K562 (cell line): ENCODE data around the gene CTPS2. TPM values are rescaled to one million over a fixed set of nuclear protein-coding genes. Genes with fewer than 3 reads are reported as not detected.
A peak's percentile ranks its signal among the peaks of the same experiment; 100 is the strongest.

ENCODE experiments used
- BACH1 ChIP-seq: fragments of 200-800 bp; sonication (Bioruptor generic); IDR thresholded peaks from 2 replicates; pipeline ENCODE4 v1.6.1; 2016; ENCODE audit warnings: missing genetic modification characterization, missing compliant biosample characterization
- EWSR1 ChIP-seq: fragments of 450-650 bp; IDR thresholded peaks from 2 replicates; pipeline ENCODE4 v1.6.1; 2018; ENCODE audit warnings: borderline replicate concordance, mild to moderate bottlenecking, low read depth, moderate library complexity; ENCODE audit not compliant: partially characterized antibody
- FOXM1 ChIP-seq, 2 experiments: fragments of 450-650 bp in 1 of 2; sonication (generic) in 1 of 2; formaldehyde crosslinking in 1 of 2; IDR thresholded peaks; 2 replicates each; pipeline versions ENCODE4 v1.6.1 to v1.9.0; 2017 to 2022; ENCODE audit warnings: low read depth in 2 of 2, mild to moderate bottlenecking in 2 of 2, missing genetic modification reagents in 1 of 2, moderate library complexity in 1 of 2
- MEIS2 ChIP-seq: fragments of 450-650 bp; IDR thresholded peaks from 2 replicates; pipeline ENCODE4 v1.6.1; 2014; ENCODE audit warnings: mild to moderate bottlenecking; ENCODE audit not compliant: partially characterized antibody
- MTF1 ChIP-seq: fragments of 250-450 bp; sonication (Bioruptor Pico); IDR thresholded peaks from 2 replicates; pipeline ENCODE4 v1.9.0; 2021; ENCODE audit warnings: moderate library complexity, mild to moderate bottlenecking, inconsistent platforms, borderline replicate concordance
- NR1H2 ChIP-seq: sonication (generic); formaldehyde crosslinking; IDR thresholded peaks from 2 replicates; pipeline ENCODE4 v1.4.0; 2020; ENCODE audit warnings: mild to moderate bottlenecking, missing genetic modification reagents
- RAD51 ChIP-seq: fragments of 450-650 bp; IDR thresholded peaks from 2 replicates; pipeline ENCODE4 v1.7.1; 2016; ENCODE audit warnings: low read depth, mild to moderate bottlenecking, borderline replicate concordance
- SAFB2 ChIP-seq: fragments of 200-400 bp; formaldehyde crosslinking; IDR thresholded peaks from 2 replicates; pipeline ENCODE4 v1.6.1; 2018; ENCODE audit warnings: borderline replicate concordance, low read length, low read depth, moderate library complexity; ENCODE audit not compliant: severe bottlenecking
- SIRT6 ChIP-seq: IDR thresholded peaks from one replicate; pipeline ENCODE4 v1.6.1; 2012; ENCODE audit warnings: low read depth, mild to moderate bottlenecking, control low read depth, inconsistent platforms, low read length, moderate library complexity
- TAL1 ChIP-seq: fragments of 450-650 bp; IDR thresholded peaks from 2 replicates; pipeline ENCODE4 v1.6.1; 2016; ENCODE audit warnings: mild to moderate bottlenecking
- TBL1XR1 ChIP-seq, 2 experiments: IDR thresholded peaks; 2 replicates each; pipeline ENCODE4 v1.6.1; 2012; ENCODE audit warnings: improper control_type of control experiment in 2 of 2, low read length in 2 of 2, mild to moderate bottlenecking in 1 of 2
- TEAD1 ChIP-seq, 2 experiments: fragments of 450-650 bp in 1 of 2; sonication (generic) in 1 of 2; formaldehyde crosslinking; IDR thresholded peaks; 2 replicates each; pipeline versions ENCODE4 v1.4.0 to v1.8.0; 2020 to 2022; ENCODE audit warnings: mild to moderate bottlenecking in 2 of 2, missing genetic modification reagents in 1 of 2
- TEAD2 ChIP-seq: fragments of 450-650 bp; IDR thresholded peaks from 2 replicates; pipeline ENCODE4 v1.6.1; 2016; ENCODE audit warnings: missing genetic modification characterization, control low read depth, missing compliant biosample characterization
- XRCC5 ChIP-seq: fragments of 200-400 bp; formaldehyde crosslinking; IDR thresholded peaks from 2 replicates; pipeline ENCODE4 v1.6.1; 2017; ENCODE audit warnings: low read depth, mild to moderate bottlenecking, low read length
- ZBED1 ChIP-seq: IDR thresholded peaks from 2 replicates; pipeline ENCODE4 v1.6.1; 2014
- ZNF12 ChIP-seq: sonication (generic); formaldehyde crosslinking; IDR thresholded peaks from 2 replicates; pipeline ENCODE4 v1.4.0; 2020; ENCODE audit warnings: mild to moderate bottlenecking, missing genetic modification reagents
- ZNF146 ChIP-seq: IDR thresholded peaks from one replicate; pipeline ENCODE4 v1.6.1; 2018; ENCODE audit warnings: missing compliant biosample characterization; ENCODE audit not compliant: unreplicated experiment
- ZNF253 ChIP-seq: fragments of 250-450 bp; sonication (Bioruptor Pico); conservative IDR thresholded peaks from 2 replicates; pipeline ENCODE4 v1.6.1; 2021; ENCODE audit warnings: mild to moderate bottlenecking
- ZNF311 ChIP-seq: fragments of 250-450 bp; sonication (Bioruptor Pico); IDR thresholded peaks from 2 replicates; pipeline ENCODE4 v1.4.0; 2020; ENCODE audit warnings: mild to moderate bottlenecking, moderate library complexity
- ZNF507 ChIP-seq: conservative IDR thresholded peaks from 2 replicates; pipeline ENCODE4 v1.6.1; 2017; ENCODE audit warnings: missing genetic modification characterization, missing compliant biosample characterization
- ZNF668 ChIP-seq: fragments of 250-450 bp; sonication (Bioruptor Pico); IDR thresholded peaks from 2 replicates; pipeline ENCODE4 v1.8.0; 2022; ENCODE audit warnings: mild to moderate bottlenecking, inconsistent platforms
- ZNF717 ChIP-seq: fragments of 250-450 bp; sonication (Bioruptor Pico); IDR thresholded peaks from 2 replicates; pipeline ENCODE4 v1.5.0; 2021
- polyA plus RNA-seq, 8 experiments: library from polyadenylated mRNA; depleted of rRNA in 4 of 8; stranded (reverse) in 5 of 8; unstranded in 3 of 8; fragments of >200 nt; fragmentation: Nextera tagmentation in 2 of 8; fragmentation: Illumina TruSeq in 1 of 8; extraction: Ambion mirVana in 2 of 8; extraction: Trizol in 1 of 8; gene quantifications; 2 replicates each; pipeline versions ENCODE4 v1.2.1 to v1.2.3, GENCODE V29; 2011 to 2014; ENCODE audit warnings: inconsistent platforms in 1 of 8, missing spikeins in 1 of 8
- total RNA-seq, 7 experiments: library from RNA; depleted of rRNA in 6 of 7; stranded (reverse); fragments of >200 nt in 6 of 7; fragmentation: Illumina TruSeq in 2 of 7; extraction: Trizol in 2 of 7; gene quantifications; 2 replicates each; pipeline versions ENCODE4 v1.2.1 to v1.2.3, GENCODE V29; 2011 to 2021; ENCODE audit warnings: low replicate concordance in 1 of 7
- TF ChIP-seq, protein P1 (sequence below), 2 experiments: IDR thresholded peaks; 2 replicates each; pipeline ENCODE4 v1.6.1; 2012; ENCODE audit warnings: improper control_type of control experiment in 2 of 2, low read depth in 2 of 2, low read length in 2 of 2, borderline replicate concordance in 1 of 2
- TF ChIP-seq, protein P2 (sequence below): fragments of 250-450 bp; sonication (Bioruptor Pico); IDR thresholded peaks from 2 replicates; pipeline ENCODE4 v1.4.0; 2020; ENCODE audit warnings: mild to moderate bottlenecking, moderate library complexity, borderline replicate concordance

CTPS2 gene
- total and polyA plus RNA-seq, 9 of the 15 experiments (the other 6 are each of a cell fraction or from before 2014, with no cell fraction given): 5.4 to 19.5 (median 14.1) TPM

DNA sequence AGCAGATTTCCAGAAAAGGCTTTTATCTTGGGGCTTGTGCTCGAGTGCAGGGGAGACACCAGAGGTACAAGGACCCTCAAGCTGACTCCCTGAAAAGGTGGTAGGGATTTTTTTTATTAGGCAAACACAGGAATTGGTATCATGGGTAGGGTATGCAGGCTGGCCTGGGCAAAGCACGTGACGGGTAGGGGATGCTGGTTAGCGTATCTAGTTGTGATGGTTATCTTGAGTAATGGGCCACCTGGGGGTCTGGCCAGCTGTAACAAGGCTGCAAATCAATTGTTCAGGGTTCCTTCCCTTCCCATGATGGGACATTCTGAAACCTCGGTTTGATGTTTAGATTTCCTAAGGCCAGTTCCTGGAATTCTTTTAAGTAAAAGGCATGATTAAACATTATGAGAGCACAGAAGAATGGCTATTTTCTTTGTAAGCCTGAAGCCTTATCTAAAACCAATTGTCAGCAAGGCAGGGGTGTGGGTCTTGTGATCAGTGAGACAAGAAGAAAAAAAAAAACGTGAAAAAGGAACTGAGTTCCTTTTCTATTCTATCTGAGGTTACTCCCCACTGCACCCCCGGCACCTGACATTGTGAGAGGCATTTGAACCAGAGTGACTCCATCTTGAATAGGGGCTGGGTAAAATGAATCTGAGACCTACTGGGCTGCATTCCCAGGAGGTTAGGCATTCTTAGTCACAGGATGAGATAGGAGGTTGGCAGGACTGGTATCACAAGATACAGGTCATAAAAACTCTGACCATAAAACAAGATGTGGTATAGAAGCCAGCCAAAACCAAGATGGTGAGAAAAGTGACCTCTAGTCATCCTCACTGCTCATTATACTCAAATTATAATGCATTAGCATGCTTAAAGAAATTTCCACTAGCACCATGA, 126.7 kb downstream of the CTPS2 start (continued):
- TF ChIP-seq FOXM1 (IDR thresholded peaks at IDR 0.05; ENCODE audit: low read depth) (no peak), FOXM1 (CRISPR knock-in tag; IDR thresholded peaks at IDR 0.05; ENCODE audit: low read depth) (no peak), ZNF12 (CRISPR knock-in tag) (no peak), TEAD1 (CRISPR knock-in tag; IDR thresholded peaks at IDR 0.05) (peak in 1 of 2 experiments; percentile 91; a peak in 1 of 4 replicates), EWSR1 (no peak), ZNF253 (CRISPR knock-in tag) (no peak), MEIS2 (no peak), ZNF311 (CRISPR knock-in tag) (no peak), ZNF668 (CRISPR knock-in tag) (peak; percentile 87; the same call in 1 of the 2 replicates), RAD51 (no peak), BACH1 (tag) (no peak; the same call in 1 of the 2 replicates), XRCC5 (no peak), TBL1XR1 (IDR thresholded peaks at IDR 0.05; ENCODE audit: low read length in 2 of 2) (no peak), ZBED1 (no peak), SAFB2 (no peak), ZNF146 (CRISPR knock-in tag) (no peak), MTF1 (CRISPR knock-in tag) (peak; percentile 69; the same call in 1 of the 2 replicates), ZNF717 (no peak), NR1H2 (CRISPR knock-in tag) (no peak), TAL1 (no peak), TEAD2 (tag) (0 out of 2 replicates have a peak, but pooled peaks have one; percentile 58), SIRT6 (no peak), ZNF507 (tag) (no peak)
- TF ChIP-seq, protein P1, sequence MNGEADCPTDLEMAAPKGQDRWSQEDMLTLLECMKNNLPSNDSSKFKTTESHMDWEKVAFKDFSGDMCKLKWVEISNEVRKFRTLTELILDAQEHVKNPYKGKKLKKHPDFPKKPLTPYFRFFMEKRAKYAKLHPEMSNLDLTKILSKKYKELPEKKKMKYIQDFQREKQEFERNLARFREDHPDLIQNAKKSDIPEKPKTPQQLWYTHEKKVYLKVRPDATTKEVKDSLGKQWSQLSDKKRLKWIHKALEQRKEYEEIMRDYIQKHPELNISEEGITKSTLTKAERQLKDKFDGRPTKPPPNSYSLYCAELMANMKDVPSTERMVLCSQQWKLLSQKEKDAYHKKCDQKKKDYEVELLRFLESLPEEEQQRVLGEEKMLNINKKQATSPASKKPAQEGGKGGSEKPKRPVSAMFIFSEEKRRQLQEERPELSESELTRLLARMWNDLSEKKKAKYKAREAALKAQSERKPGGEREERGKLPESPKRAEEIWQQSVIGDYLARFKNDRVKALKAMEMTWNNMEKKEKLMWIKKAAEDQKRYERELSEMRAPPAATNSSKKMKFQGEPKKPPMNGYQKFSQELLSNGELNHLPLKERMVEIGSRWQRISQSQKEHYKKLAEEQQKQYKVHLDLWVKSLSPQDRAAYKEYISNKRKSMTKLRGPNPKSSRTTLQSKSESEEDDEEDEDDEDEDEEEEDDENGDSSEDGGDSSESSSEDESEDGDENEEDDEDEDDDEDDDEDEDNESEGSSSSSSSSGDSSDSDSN (IDR thresholded peaks at IDR 0.05; ENCODE audit: borderline replicate concordance in 1 of 2, low read depth in 2 of 2, low read length in 2 of 2): no peak
- TF ChIP-seq, protein P2, sequence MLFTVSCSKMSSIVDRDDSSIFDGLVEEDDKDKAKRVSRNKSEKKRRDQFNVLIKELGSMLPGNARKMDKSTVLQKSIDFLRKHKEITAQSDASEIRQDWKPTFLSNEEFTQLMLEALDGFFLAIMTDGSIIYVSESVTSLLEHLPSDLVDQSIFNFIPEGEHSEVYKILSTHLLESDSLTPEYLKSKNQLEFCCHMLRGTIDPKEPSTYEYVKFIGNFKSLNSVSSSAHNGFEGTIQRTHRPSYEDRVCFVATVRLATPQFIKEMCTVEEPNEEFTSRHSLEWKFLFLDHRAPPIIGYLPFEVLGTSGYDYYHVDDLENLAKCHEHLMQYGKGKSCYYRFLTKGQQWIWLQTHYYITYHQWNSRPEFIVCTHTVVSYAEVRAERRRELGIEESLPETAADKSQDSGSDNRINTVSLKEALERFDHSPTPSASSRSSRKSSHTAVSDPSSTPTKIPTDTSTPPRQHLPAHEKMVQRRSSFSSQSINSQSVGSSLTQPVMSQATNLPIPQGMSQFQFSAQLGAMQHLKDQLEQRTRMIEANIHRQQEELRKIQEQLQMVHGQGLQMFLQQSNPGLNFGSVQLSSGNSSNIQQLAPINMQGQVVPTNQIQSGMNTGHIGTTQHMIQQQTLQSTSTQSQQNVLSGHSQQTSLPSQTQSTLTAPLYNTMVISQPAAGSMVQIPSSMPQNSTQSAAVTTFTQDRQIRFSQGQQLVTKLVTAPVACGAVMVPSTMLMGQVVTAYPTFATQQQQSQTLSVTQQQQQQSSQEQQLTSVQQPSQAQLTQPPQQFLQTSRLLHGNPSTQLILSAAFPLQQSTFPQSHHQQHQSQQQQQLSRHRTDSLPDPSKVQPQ (CRISPR knock-in tag): no peak
